Type B pancreatic cell (in vitro differentiated cells): ENCODE results near the gene IL34. TPM values are rescaled to one million over a fixed set of nuclear protein-coding genes. Genes with fewer than 3 reads are reported as not detected.

ENCODE experiments used
- DNase-seq: peaks from one replicate; pipeline ENCODE4 v3.0.0; 2021; ENCODE audit warnings: mixed read lengths; ENCODE audit not compliant: unreplicated experiment; ENCODE audit errors: extremely low spot score
- H3K27ac Mint-ChIP-seq: 2 replicates; pipeline ENCODE4 v1.8.0; 2021; ENCODE audit warnings: mild to moderate bottlenecking, mixed read lengths
- H3K27me3 Mint-ChIP-seq: 2 replicates; pipeline ENCODE4 v1.8.0; 2021; ENCODE audit warnings: mixed read lengths
- H3K36me3 Mint-ChIP-seq: 2 replicates; pipeline ENCODE4 v1.8.0; 2021; ENCODE audit warnings: mixed read lengths
- H3K4me1 Mint-ChIP-seq: one replicate; pipeline ENCODE4 v1.8.0; 2021; ENCODE audit warnings: mixed read lengths; ENCODE audit not compliant: unreplicated experiment
- H3K4me3 Mint-ChIP-seq: 2 replicates; pipeline ENCODE4 v1.8.0; 2021; ENCODE audit warnings: mild to moderate bottlenecking, mixed read lengths
- H3K9me3 Mint-ChIP-seq: 2 replicates; pipeline ENCODE4 v1.8.0; 2021; ENCODE audit warnings: mixed read lengths
- CTCF ChIP-seq: fragments of 200-600 bp; sonication (generic); conservative IDR thresholded peaks from 2 replicates; pipeline ENCODE4 v1.5.0; 2021; ENCODE audit warnings: antibody characterized with exemption, mild to moderate bottlenecking
- total RNA-seq: library from RNA; stranded (reverse); gene quantifications from 2 replicates; pipeline ENCODE4 v1.2.1, GENCODE V29; 2021; ENCODE audit warnings: low replicate concordance

IL34 gene
- total RNA-seq, 1 donor from 2014 or later, result not detected

GRCh38 chr16:70676675-70677498, 30.5 kb downstream of the IL34 start:
- no peaks in the 10 kb centered on the region for H3K4me1 Mint-ChIP-seq
- H3K9me3 Mint-ChIP-seq, result no peaks in the 10 kb centered on the region
- DNase-seq, result no peak
- TF ChIP-seq CTCF, result no peak
- no peak overlapping the region for H3K4me3 Mint-ChIP-seq
- H3K36me3 Mint-ChIP-seq, result peaks cover 19% of the 10 kb centered on the region
- H3K27me3 Mint-ChIP-seq, result no peaks in the 10 kb centered on the region
- H3K27ac Mint-ChIP-seq, result no peak overlapping the region

DNA sequence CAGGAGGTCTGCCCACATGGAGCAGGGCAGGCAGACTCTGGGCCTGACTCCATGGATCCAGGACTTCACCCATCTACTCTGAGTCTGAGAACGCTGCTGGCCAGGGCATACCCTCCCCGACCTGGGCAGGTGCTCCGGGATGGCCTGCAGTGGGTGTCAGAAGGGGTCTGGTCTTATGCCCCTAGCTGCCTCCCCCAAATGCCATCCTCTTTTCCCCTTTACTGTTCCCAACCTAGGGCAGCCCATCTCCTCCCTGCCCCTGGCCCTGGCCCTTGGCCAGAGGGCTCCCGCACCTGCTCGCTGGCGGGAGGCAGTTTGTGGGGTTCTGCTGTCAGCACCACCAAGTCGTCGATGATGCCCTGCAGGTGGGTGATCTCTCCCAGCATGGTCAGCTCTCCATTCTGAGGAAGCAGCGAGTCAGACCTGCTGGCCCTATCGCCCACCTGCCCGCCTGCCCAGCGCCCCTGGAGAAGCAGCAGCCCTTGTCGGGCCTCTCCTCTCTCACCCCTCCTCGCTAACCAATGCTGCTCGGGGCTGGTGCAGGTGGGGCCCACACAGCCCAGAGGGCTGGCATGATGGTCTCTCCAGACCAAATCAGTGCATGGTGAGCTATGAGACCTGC, 31.3 kb downstream of the IL34 start:
- no peak for DNase-seq
- Mint-ChIP-seq H3K9me3 (no peaks in the 10 kb centered on the region), H3K36me3 (peaks cover 15% of the 10 kb centered on the region), H3K27ac (no peak overlapping the region), H3K4me3 (no peak overlapping the region), H3K4me1 (peaks cover 4% of the 10 kb centered on the region), H3K27me3 (no peaks in the 10 kb centered on the region)
- TF ChIP-seq CTCF, result no peak

- peaks cover 9% of the 10 kb centered on the region for H3K36me3 Mint-ChIP-seq
- H3K27ac Mint-ChIP-seq, result no peak overlapping the region
- no peak for TF ChIP-seq CTCF
- DNase-seq, result no peak
- H3K4me3 Mint-ChIP-seq, result no peak overlapping the region
- H3K9me3 Mint-ChIP-seq, result no peaks in the 10 kb centered on the region
- H3K4me1 Mint-ChIP-seq, result peaks cover 7% of the 10 kb centered on the region
- H3K27me3 Mint-ChIP-seq, result no peaks in the 10 kb centered on the region
Observed at GRCh38 chr16:70678121-70678897, 31.9 kb downstream of the IL34 start.

GRCh38 chr16:70678898-70679670, 32.7 kb downstream of the IL34 start:
- H3K27me3 Mint-ChIP-seq, result no peaks in the 10 kb centered on the region
- TF ChIP-seq CTCF, result no peak
- DNase-seq, result no peak
- H3K4me3 Mint-ChIP-seq, result no peak overlapping the region
- H3K27ac Mint-ChIP-seq, result no peak overlapping the region
- no peaks in the 10 kb centered on the region for H3K9me3 Mint-ChIP-seq
- peaks cover 4% of the 10 kb centered on the region for H3K36me3 Mint-ChIP-seq
- H3K4me1 Mint-ChIP-seq, result peaks cover 12% of the 10 kb centered on the region
